Measurements from ENCODE around the gene ADAM12.

DNA sequence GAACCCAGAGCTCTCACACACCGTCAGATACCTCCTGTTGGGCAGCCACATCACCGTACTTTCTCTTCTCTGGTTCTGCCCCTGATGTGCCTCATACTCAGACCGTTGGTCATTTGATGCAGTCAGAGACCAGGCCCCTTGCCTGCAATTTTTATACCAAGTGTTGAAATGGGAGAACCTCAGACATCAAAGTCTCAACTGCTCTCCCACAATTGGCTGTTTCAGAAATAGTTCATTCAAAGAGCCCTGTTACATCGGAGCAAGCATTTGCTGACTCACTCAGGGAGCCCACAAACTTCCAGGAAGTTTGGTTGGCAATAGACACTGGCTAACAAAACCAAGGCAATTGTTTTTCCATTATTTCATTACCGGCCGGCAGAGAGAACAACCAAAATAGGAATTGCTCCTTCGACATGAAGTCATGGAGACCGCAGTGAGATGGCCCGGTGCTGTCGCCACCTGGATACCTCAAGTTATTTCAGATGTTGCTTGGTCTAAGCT, 33.5 kb upstream of the ADAM12 start:
- TF ChIP-seq, protein P1, sequence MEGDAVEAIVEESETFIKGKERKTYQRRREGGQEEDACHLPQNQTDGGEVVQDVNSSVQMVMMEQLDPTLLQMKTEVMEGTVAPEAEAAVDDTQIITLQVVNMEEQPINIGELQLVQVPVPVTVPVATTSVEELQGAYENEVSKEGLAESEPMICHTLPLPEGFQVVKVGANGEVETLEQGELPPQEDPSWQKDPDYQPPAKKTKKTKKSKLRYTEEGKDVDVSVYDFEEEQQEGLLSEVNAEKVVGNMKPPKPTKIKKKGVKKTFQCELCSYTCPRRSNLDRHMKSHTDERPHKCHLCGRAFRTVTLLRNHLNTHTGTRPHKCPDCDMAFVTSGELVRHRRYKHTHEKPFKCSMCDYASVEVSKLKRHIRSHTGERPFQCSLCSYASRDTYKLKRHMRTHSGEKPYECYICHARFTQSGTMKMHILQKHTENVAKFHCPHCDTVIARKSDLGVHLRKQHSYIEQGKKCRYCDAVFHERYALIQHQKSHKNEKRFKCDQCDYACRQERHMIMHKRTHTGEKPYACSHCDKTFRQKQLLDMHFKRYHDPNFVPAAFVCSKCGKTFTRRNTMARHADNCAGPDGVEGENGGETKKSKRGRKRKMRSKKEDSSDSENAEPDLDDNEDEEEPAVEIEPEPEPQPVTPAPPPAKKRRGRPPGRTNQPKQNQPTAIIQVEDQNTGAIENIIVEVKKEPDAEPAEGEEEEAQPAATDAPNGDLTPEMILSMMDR (IDR thresholded peaks at IDR 0.05; ENCODE audit: low read depth, low read length): no peak
- TF ChIP-seq EZH2phosphoT487 (IDR thresholded peaks at IDR 0.05; ENCODE audit: low read depth): no peak

Data from OCI-LY3 (cell line).